OCI-LY7 (cell line): ENCODE measurements around the gene NLRP9. TPM values are rescaled to one million over a fixed set of nuclear protein-coding genes. Genes with fewer than 3 reads are reported as not detected.

Experiments used
- BruUV-seq: library from RNA; stranded (reverse); fragments of 400-500 nt; replicated peaks from 2 replicates; lab custom pipeline; 2021; lab: Mats Ljungman, UMichigan
- CTCF ChIA-PET: fragments of 300-600 bp; sonication (Branson Sonifier 250); formaldehyde crosslinking; loops from one replicate; lab custom pipeline; 2022; ENCODE audit warnings: antibody characterized with exemption; ENCODE audit not compliant: unreplicated experiment; lab: Charles Lee
- POLR2A ChIA-PET: fragments of 300-600 bp; sonication (Branson Sonifier 250); formaldehyde crosslinking; loops from one replicate; lab custom pipeline; 2022; ENCODE audit warnings: antibody characterized with exemption; lab: Charles Lee
- DNase-seq: peaks from one replicate; pipeline ENCODE4 v3.0.0-alpha.2; 2015; ENCODE audit warnings: low spot score
- H2AFZ ChIP-seq: fragments of 200-600 bp; sonication (generic), shearing (Covaris generic); 2 replicates; pipeline ENCODE4 v1.6.1; 2014; ENCODE audit warnings: mild to moderate bottlenecking, antibody characterized with exemption, low read length, moderate library complexity
- H3K27ac ChIP-seq: fragments of 200-600 bp; sonication (generic); 2 replicates; pipeline ENCODE4 v1.5.1; 2014; ENCODE audit warnings: mixed run types, low read depth, mild to moderate bottlenecking, moderate library complexity, low read length, inconsistent platforms; ENCODE audit not compliant: poor library complexity, severe bottlenecking
- H3K36me3 ChIP-seq: fragments of 200-600 bp; sonication (generic); 2 replicates; pipeline ENCODE4 v1.6.1; 2014; ENCODE audit warnings: mild to moderate bottlenecking, antibody characterized with exemption, low read length, moderate library complexity, mixed read lengths; ENCODE audit not compliant: insufficient read depth
- H3K4me1 ChIP-seq: fragments of 200-600 bp; sonication (generic); 2 replicates; pipeline ENCODE4 v1.5.1; 2014; ENCODE audit warnings: mild to moderate bottlenecking, low read length; ENCODE audit not compliant: insufficient read depth, poor library complexity, severe bottlenecking
- H3K4me2 ChIP-seq: fragments of 200-600 bp; sonication (generic); 2 replicates; pipeline ENCODE4 v1.6.1; 2014; ENCODE audit warnings: mild to moderate bottlenecking, low read length
- H3K4me3 ChIP-seq: fragments of 200-600 bp; sonication (generic); 2 replicates; pipeline ENCODE4 v1.5.1; 2014; ENCODE audit warnings: mild to moderate bottlenecking, low read depth, low read length; ENCODE audit not compliant: poor library complexity, severe bottlenecking
- H3K79me2 ChIP-seq: fragments of 200-600 bp; sonication (generic); 2 replicates; pipeline ENCODE4 v1.6.1; 2016; ENCODE audit warnings: low read depth, mild to moderate bottlenecking, low read length, moderate library complexity, mixed read lengths; ENCODE audit not compliant: insufficient read depth
- H3K9me2 ChIP-seq: fragments of 200-600 bp; sonication (generic); 2 replicates; pipeline ENCODE4 v1.6.1; 2016; ENCODE audit warnings: mild to moderate bottlenecking, low read length, mixed read lengths; ENCODE audit not compliant: insufficient read depth
- H3K9me3 ChIP-seq: fragments of 200-600 bp; sonication (generic); 2 replicates; pipeline ENCODE4 v1.6.1; 2014; ENCODE audit warnings: mild to moderate bottlenecking, mixed run types, low read length, mixed read lengths
- H4K20me1 ChIP-seq: fragments of 200-600 bp; sonication (generic); 2 replicates; pipeline ENCODE4 v1.6.1; 2014; ENCODE audit warnings: mild to moderate bottlenecking, antibody characterized with exemption, low read length, moderate library complexity, mixed read lengths; ENCODE audit not compliant: insufficient read depth
- CTCF ChIP-seq: fragments of 200-600 bp; sonication (generic); conservative IDR thresholded peaks from 2 replicates; pipeline ENCODE4 v1.5.1; 2014; ENCODE audit warnings: mild to moderate bottlenecking, antibody characterized with exemption, low read length, moderate library complexity, mixed read lengths
- EZH2phosphoT487 ChIP-seq: fragments of 200-600 bp; sonication (generic); IDR thresholded peaks from 2 replicates; pipeline ENCODE4 v1.6.1; 2018; ENCODE audit warnings: low read depth, borderline replicate concordance, mild to moderate bottlenecking, mixed run types, antibody characterized with exemption, low read length, moderate library complexity, mixed read lengths
- intact Hi-C: fragments of 100-400 bp; cut with micrococcal nuclease; formaldehyde crosslinking; loops from one replicate; pipeline ENCODE4 v1.10.0; 2022; ENCODE audit not compliant: unreplicated experiment
- total RNA-seq, 2 experiments: library from RNA; depleted of rRNA in 1 of 2; stranded (reverse); fragments of >200 nt in 1 of 2; shearing (Covaris generic) in 1 of 2; gene quantifications; 2 replicates each; pipeline ENCODE4 v1.2.3, GENCODE V29; 2014 to 2022

Gene NLRP9
- total RNA-seq, 2 experiments from 2014 or later = not detected

DNA sequence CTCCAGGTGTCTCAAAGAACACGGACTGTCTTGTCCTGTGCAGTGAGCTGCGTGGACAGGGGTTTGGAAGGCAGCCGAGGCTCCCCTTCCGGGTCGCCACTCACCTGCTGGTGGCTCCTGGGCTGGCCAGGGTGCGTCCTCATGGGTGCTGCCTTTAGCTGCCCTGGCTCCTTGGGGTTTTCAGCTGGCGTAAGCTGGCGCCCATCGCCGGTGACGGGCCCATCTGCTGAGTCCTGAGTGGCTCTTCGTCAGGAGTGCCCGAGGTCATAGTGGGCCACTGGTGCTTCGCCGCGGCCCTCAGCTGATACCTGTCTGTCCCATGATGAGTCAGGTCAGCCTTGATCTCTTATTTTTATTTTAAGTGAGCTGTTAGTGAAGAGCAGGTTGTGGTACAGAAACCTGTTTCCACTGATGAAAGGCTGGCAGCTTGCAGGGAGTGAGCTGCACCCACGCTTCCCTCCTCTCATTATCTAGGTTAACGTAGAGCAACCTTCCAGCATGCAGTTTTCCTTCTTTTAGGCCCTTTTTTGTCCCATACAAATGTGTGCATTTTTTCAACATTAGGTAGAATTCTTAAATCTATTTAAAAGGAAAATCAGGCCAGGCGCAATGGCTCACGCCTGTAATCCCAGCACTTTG lies 44.7 kb downstream of the NLRP9 start:
- DNase-seq = no peak
- ChIA-PET POLR2A (no interaction called here), CTCF (no interaction called here)
- Histone ChIP-seq H3K9me3 (no peaks in the 10 kb centered on the region), H4K20me1 (no peaks in the 10 kb centered on the region), H3K4me3 (no peak overlapping the region), H3K79me2 (no peaks in the 10 kb centered on the region), H2AFZ (no peak overlapping the region), H3K4me2 (no peak overlapping the region), H3K36me3 (peaks cover 100% of the 10 kb centered on the region), H3K9me2 (no peaks in the 10 kb centered on the region), H3K27ac (no peak overlapping the region), H3K4me1 (no peaks in the 10 kb centered on the region)
- BruUV-seq = no TSS peak
- TF ChIP-seq CTCF (no peak), EZH2phosphoT487 (no peak)
- intact Hi-C loops = no loop called here

GRCh38 chr19:55692681-55693081 lies 45.5 kb downstream of the NLRP9 start:
- intact Hi-C loops = no loop called here
- no peak overlapping the region for H3K4me2 ChIP-seq
- H3K4me3 ChIP-seq = no peak overlapping the region
- H4K20me1 ChIP-seq = no peaks in the 10 kb centered on the region
- H3K27ac ChIP-seq = no peak overlapping the region
- peaks cover 100% of the 10 kb centered on the region for H3K36me3 ChIP-seq
- no peak for DNase-seq
- no peaks in the 10 kb centered on the region for H3K9me3 ChIP-seq
- H3K4me1 ChIP-seq = no peaks in the 10 kb centered on the region
- BruUV-seq = no TSS peak
- no peaks in the 10 kb centered on the region; the same call in 1 of the 2 replicates for H3K79me2 ChIP-seq
- H2AFZ ChIP-seq = no peak overlapping the region
- POLR2A ChIA-PET = no interaction called here
- no peaks in the 10 kb centered on the region for H3K9me2 ChIP-seq
- CTCF ChIA-PET = no interaction called here
- TF ChIP-seq EZH2phosphoT487 (no peak), CTCF (no peak)
